ENCODE data around the gene IFT88.

Gene IFT88, protein sequence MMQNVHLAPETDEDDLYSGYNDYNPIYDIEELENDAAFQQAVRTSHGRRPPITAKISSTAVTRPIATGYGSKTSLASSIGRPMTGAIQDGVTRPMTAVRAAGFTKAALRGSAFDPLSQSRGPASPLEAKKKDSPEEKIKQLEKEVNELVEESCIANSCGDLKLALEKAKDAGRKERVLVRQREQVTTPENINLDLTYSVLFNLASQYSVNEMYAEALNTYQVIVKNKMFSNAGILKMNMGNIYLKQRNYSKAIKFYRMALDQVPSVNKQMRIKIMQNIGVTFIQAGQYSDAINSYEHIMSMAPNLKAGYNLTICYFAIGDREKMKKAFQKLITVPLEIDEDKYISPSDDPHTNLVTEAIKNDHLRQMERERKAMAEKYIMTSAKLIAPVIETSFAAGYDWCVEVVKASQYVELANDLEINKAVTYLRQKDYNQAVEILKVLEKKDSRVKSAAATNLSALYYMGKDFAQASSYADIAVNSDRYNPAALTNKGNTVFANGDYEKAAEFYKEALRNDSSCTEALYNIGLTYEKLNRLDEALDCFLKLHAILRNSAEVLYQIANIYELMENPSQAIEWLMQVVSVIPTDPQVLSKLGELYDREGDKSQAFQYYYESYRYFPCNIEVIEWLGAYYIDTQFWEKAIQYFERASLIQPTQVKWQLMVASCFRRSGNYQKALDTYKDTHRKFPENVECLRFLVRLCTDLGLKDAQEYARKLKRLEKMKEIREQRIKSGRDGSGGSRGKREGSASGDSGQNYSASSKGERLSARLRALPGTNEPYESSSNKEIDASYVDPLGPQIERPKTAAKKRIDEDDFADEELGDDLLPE

DNA sequence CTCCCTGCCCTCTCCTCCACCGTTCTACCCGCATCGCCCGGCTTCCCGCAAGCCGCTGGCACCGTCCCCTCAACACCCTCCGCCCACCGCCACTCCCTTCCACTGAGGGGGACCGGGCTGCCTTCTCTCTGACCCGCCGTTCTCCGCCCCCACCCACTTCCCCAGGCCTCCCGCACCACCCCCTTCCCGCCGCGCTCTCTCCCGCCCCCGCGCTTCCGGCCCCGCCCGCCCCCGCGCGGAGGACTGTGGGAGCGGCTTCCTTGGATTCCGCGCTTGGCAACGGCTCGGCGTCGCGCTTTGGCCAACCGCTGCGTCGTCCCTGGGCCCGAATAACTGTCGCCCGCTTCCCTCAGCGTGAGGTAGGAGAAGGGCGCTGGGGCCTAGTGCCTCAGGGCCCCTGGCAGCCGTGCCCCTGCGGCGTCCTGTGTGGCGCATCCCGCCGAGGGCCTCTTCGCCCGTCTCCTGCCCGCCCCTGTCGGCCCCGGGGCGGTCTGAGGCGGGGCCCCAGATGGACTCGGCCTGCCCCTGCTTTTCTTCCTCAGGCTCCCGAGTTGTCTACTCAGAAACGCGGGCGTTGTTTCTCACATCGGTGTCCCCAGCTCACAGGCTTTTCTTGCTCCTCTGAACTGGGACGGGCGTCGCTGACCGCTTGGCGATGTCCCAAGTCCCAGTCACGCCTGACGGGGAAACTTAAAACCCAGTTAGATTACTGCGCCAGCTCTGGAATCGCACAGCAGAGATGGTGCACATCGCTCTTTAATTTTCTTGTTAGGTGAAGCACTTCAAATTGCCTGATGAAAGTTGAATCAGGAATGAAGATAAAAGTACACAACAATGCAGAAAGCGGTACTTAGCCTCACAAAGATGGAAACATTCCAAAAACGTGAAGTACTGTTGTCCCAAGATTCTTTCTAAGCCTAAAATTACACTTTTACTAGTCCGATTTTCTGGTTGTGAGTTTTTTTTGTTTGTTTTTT is at the start of gene IFT88:
Gene IFT88, plus strand, starts transcription at position 260 of the 977 bp plus-strand sequence. CDS start 7,229 bp downstream, outside the sequence.
- peak; percentile 67 for DNase-seq

DNA sequence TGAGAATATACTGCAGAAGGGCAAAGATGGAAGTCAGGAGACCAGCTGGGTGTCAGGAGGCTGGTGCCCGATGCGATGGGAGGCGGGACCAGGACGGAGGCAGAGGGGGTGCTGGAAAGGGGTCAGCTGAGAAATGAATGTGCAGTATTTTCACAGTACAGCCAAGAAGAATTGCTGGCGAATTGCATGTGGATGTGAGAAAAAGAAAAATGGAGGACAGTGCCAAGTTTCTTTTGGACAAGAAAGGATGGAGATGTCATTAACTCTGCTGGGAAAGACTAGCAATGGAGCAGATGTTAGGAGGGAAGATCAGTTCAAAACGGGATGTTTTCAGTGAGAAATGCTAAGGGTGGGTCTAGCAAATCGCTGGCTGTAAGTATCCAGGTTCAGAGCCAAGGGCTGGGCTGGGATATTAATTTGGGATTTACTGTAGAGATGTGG is 48.3 kb upstream of the IFT88 start:
- DNase-seq, result no peak

DNA sequence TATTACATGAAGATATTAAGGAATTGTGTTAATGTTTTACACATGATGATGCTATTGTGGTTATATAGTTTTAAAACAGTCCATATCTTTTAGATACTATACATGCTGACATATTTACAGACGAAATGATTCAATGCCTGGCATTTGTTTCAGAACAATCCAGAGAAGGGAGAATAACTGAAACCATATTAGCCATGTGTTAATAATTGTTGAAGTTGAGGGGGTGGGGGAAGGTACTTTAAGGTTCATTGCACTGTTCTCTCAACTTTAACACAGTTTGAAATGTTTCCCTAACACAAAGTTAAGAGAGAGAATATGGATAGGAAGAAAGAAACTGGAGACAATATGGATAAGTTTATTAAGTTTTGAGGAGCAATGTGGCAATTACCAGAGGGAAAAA is 47.1 kb upstream of the IFT88 start:
- DNase-seq, result no peak

DNA sequence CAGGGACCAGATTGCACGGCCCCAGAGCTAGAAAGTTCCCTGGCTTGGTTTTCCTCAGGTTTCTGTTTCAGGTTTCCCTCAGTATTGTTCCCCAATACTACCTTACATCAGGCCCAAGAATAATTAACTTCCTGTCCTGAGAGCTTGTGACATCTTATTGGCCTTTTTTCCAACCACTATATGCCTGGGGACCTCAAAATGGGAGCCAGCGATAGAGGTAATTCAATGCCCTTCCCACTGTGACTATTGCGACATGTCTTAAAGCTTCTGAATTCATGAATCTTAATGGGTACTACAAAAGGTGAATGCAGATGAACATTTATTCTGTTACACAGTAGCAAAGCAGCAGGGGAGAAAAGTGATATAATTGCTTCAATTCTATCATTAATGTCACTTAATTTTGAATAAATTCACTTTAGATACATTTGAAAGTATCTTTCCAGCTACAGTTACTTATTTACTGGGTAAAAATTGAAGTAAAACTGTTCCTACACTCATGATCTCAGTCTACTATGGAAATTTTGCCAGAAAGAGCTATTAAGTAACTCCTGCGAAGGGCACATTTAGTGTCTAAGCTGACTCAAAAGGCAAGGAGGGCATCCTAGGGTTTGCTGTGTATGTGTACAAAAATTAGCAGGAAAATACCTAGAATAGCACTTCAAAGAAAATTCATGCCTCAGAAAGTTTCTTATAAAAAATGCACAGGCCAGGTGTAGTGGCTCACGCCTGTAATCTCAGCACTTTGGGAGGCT is 45.4 kb upstream of the IFT88 start:
- no peak for DNase-seq

DNA sequence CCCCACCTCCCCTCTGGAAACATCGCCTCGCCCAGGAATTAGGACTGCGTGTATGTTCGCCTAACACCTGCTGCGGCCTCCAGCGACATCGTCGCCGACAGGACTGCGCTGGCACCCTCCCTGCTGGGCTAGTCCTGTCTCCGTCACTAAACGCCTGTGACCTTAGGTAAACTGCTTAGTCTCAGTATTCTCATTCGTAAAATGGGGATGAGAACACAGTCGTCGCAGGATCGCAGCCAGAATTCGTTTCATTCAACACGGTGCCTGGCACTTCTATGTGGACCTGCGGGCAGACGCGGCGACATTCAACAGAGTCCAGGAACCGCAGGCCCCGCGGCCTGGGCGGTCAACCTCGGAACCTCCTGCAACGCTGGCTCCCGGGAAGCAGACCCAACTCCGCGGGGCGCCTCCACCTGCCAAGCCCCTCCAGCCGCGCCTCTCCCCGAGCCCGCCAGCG is 41.8 kb upstream of the IFT88 start:
- no peak for DNase-seq

DNA sequence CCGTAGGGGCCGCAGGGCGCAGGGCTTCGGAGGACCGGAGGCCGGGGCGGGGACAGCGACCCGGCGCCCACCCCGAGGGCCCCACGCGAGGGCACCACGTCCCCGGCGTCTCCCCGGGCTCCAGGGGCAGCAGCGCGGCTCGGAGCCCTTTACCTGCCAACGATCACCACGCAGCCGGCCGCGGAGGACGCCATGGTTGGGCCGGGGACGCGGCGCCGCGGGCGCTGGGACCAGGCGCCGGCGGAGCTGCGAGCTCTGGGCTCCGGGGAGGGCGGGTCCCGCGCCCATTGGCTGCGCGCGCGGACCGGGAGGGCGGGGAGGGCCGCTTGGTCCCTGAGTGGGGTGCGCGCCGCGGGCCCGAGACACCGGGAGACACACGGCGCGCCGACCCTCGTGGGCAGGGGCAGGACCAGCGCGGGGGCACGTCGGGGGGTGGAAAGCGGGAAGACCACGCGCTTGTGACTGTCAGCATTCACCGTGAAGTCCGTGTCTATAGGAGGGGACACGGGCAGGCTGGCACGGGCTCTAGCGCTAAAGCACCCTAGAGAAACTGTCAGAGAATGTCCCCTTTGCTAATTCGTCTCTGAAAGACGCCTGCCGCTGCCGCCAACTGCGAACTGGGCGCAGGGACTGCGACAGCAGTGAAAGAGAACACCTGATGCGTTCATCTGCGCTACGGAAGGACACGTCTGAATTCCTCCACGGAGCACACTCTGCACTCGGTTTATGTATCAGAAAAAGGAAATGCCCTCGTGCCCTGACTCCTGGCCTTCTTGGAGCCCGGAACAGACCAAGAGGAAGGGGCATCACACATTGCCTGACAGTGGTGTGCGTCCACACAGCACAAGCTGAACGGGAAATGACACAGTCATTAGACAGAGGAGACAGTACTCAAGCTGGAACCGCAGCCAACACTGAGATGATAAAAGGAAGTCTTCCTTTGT is 41.1 kb upstream of the IFT88 start, which contains the start of gene CRYL1:
Gene CRYL1, minus strand, starts transcription at position 257 of the 944 bp plus-strand sequence. Its CDS starts 63 bp downstream, at position 194.
- DNase-seq, result no peak

DNA sequence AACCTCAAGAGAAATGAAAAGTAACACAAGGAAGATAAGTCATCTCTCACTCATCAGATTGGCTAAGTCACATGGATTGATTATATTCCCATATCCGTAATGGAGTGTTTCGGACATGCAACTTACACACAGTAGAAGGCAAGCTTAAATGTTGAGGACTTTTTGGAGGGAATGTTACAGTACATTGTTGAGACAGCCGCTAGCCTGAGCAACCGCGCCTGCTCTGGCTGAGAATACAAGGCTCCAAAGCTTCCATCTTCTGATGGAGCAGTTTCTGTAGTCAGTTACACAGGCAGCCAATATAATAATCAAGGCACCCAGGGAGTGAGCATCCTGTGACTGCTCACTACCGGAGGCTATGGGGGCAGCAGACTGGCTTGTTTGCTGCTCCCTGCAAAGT is 40.3 kb upstream of the IFT88 start:
- no peak for DNase-seq

DNA sequence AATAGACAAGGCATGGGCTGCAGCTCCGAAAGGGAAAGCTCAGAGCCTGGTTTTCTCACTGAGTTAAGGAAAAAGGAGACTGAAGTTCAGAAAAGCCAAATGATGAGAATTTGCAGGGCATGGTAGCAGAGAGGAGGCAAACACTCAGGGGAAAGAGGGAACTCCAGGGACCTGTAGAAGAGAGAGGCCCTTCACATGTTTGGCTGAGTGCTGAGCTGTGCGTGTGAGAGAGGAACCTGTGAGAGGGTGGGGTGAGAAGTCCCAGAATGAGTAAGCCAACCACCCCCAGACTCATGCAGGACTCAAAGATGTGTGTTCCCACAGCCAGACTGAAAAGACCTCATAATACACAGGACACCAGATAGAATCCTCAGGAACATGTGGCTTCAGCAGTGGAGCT is 38.5 kb upstream of the IFT88 start:
- DNase-seq, result no peak

DNA sequence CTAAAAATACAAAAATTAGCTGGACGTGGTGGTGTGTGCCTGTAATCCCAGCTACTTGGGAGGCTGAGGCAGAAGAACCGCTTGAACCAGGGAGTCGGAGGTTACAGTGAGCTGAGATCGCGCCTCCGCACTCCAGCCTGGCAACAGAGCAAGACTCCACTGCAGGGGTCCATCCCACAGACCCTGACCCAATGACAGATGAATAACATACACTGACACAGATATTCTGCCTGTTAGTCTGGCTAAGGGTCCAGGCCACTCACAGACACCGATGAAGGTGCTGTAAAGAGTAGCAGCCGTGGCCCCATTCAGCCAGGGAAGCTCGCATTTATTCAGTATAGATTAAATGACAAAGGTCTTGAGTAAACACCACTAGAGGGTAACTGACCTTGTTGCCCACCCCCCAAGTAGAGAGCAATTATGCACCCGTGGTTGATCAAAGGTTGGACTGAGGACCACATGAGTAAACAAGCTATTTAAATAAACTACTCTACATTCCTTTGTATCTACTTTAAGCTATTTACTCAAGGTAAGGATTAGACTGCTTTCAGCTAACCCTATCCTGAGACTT is 32.8 kb upstream of the IFT88 start:
- no peak for DNase-seq

DNA sequence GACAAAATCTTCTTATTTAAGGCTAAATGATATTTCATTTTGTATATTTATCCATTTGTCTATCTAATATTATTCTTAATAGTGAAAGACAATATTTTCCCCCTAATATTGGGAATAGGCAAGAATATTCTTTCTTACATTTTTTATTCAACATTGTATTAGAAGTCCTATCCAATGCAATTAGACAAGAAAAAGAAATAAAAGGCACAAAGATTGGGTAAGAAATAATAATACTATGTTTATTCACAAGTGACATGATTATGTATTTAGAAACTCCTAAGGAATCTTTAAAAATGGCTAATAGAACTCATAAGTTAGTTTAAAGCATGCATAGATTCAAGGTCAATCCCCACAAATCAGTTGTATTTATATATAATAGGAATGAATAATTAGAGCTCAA is 30.0 kb upstream of the IFT88 start:
- DNase-seq, result no peak

DNA sequence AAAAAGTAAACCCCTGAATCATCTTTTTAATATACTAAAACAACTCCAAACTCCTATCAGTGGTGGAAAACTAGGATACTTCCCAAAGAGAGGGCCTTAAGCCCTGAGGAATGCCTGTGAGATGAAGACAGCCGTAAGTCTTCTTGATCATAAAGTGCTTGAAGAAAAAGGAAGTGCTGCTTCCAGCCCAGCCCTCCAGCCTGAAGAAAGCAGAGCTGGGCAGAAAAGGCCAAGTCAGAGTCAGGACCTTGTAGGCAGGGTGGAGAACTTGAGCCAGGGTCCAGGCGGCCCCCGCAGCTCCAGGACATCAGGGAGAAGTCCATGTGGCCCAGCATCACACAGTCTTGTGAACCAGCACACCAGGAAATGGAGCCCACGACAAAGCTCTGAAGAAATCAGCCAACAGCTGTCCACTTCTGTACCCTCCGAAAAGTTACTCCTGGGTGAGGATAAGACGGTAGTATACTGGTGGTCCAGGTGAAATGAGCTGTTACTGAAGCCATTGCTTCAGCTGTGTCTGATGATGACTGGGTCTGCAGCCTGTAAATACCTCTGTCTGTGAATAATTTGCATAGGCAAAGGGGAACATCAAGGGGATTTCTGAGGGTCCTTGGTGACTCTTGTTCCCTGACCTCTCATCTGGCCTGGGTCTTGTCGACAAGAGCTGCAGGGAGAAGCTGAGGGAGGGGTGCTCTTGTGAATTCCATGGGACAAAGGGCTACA is 22.6 kb upstream of the IFT88 start:
- DNase-seq, result no peak

DNA sequence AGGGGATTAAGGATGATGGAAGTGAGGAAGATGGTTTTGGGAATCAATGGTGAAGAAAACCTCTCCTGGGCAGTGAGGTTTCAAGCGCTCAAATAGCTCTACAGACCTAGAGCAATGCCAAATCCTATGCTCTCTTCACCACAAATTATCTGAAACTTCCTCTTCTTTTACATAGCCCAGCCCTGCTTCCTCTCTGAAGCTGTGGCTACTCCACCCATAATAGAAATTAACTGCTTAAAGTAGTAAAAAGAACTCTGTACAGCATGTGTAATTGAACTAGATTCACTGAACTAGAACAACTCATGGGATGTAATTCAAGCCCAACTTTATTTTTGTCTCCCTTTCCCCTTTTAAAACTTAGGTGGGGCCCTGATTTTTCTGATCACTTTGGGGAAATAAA is 20.4 kb upstream of the IFT88 start:
- no peak for DNase-seq

DNA sequence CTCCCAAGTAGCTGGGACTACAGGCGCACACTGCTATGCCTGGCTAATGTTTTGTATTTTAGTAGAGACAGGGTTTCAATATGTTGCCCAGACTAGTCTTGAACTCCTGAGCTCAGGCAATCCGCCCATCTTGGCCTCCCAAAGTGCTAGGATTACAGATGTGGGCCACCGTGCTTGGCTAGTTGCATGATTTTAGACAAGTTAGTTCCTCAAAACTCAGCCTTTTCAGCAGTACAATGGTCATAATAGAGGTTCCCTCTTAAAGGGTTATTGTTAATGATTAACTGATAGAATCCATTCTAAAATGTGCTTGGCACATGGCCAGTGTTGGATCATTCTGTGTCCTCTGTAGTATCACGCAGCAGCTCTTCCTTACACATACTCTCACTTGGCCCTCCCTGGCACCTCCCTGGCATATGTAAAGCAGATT is 19.5 kb upstream of the IFT88 start:
- DNase-seq, result no peak

DNA sequence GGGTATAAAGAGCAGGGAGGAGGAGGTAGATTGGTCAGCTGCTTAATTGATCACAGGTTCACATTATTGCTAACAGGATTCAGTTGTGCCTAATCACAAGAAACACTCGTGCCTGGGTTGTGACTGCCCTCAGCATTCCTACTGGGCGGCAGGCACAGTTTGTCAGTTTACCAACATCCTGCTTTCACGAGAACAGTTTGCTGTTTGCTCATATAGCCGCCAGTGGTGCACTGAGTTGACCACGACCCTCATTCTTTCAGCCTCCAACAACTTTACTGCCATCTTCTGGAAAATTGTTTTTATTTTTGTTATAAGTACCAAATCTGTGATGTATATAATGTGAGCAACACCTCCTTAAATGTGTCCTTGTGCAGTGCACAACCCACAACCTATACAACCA is 16.2 kb upstream of the IFT88 start:
- no peak for DNase-seq

DNA sequence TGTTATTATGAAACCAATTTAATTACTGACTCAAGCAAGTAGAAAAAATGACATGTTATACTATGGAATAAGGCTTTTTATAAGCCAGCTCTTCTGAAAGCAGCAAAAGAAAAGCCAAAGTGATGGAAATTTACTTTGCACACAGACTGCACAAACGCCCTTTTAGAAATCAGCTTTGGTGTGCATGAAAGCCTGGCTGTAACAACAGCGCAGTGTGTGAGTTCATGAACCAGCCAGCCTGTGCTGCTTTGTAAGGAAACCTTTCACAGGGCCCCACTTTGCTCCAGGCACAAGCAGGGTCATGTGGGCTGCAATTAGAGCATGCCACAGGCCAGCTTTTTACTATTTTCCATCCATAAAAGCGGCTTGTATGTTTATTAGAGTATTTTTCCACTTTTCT is 13.6 kb upstream of the IFT88 start:
- no peak for DNase-seq

DNA sequence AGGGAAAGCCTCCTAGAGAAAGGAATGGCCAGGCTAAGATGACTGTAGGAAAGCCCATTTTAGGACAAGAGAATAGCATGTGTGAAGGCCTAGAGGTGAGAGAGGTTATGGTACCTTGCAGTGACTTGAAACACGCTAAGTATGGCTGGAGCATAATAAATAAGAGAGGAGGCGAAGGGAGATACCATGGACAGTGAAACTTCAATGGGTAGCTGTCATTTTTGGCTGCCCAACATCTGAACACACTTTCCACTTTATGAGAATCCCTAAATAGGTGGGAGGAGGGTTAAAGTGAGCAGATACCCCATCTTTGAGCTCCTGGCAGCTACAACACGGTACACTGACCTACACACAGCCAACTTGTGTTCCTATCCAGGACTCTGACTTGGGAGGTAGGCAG is 8.0 kb upstream of the IFT88 start:
- no peak for DNase-seq

DNA sequence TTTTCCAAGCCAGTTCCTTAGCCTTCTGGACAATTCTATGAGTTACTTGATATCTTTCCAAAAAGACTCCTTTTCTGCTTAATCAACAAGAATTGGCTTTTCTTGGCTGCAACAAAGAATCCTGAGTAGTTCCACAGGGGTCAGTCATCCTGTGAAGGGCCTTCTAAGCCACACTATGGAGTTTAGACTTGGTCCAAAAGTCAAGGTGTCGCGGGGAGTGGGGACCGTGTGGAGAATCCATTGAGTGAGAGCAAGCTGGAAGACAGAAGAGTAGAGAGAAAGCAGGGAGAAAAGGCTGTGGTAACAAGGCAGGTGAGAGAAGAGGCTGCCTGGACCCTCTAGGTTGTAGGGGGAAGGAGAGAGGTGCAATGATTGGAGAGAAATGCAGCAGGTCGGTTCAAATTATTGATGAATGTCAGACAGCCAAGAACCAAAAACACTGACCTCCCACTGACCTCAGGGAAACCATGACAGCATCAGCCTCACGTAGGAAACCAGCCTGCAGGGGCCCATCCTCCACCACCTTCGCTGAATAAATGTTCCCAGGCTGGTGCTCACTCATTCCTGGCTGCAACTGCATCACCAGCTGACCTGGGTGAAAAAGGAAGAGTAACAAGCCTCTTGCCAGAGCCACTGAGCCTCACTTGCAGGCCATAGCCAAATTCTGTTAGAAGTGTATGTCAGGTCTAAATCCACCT is 7.1 kb upstream of the IFT88 start:
- no peak for DNase-seq

DNA sequence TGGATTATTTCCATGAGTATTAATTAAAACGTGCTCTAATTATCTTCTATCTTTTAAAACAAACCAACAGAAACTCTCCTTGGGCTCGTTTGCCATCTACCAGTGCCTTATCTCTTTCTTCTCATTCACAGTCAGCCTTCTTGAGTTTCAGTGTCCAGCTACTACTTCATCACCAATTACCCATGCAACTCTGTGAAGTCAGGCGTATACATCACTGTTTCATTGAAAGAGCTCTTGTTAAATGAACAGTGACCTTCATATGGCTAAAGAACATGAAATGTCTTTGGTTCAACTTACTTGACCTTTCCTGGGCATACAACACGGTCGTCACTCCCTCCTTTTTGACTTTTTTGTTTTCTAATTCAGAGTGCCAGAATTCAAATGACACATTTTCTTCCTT is 5.2 kb upstream of the IFT88 start:
- DNase-seq, result no peak

All from NCI-H1436 (cell line).